Calu3 (cell line): ENCODE data around the gene ZMYM1. TPM values are rescaled to one million over a fixed set of nuclear protein-coding genes. Genes with fewer than 3 reads are reported as not detected.

Experiments
- BruUV-seq: library from RNA; stranded (reverse); fragments of 400-500 nt; replicated peaks from 2 replicates; lab custom pipeline; 2021; lab: Mats Ljungman, UMichigan
- CTCF ChIA-PET: fragments of 300-600 bp; sonication (Branson Sonifier 250); formaldehyde crosslinking; loops from one replicate; lab custom pipeline; 2022; ENCODE audit warnings: antibody characterized with exemption; lab: Charles Lee
- DNase-seq: peaks from one replicate; pipeline ENCODE4 v3.0.0; 2022
- H3K27ac Mint-ChIP-seq: one replicate; pipeline ENCODE4 v1.8.0; 2022; ENCODE audit warnings: mixed read lengths; ENCODE audit not compliant: unreplicated experiment
- H3K27me3 Mint-ChIP-seq: one replicate; pipeline ENCODE4 v1.8.0; 2022; ENCODE audit warnings: mixed read lengths; ENCODE audit not compliant: unreplicated experiment
- H3K36me3 Mint-ChIP-seq: one replicate; pipeline ENCODE4 v1.8.0; 2022; ENCODE audit warnings: mild to moderate bottlenecking, moderate library complexity, mixed read lengths; ENCODE audit not compliant: insufficient read depth, unreplicated experiment
- H3K4me1 Mint-ChIP-seq: one replicate; pipeline ENCODE4 v1.8.0; 2022; ENCODE audit warnings: mild to moderate bottlenecking, low read depth, mixed read lengths; ENCODE audit not compliant: unreplicated experiment
- H3K4me3 Mint-ChIP-seq: one replicate; pipeline ENCODE4 v1.8.0; 2022; ENCODE audit warnings: mild to moderate bottlenecking, low read depth, moderate library complexity, mixed read lengths; ENCODE audit not compliant: unreplicated experiment
- H3K9me3 Mint-ChIP-seq: one replicate; pipeline ENCODE4 v1.8.0; 2022; ENCODE audit warnings: low read depth, mixed read lengths; ENCODE audit not compliant: unreplicated experiment
- intact Hi-C: fragments of 100-400 bp; cut with micrococcal nuclease; formaldehyde crosslinking; loops from one replicate; pipeline ENCODE4 v1.10.0; 2022; ENCODE audit not compliant: unreplicated experiment
- total RNA-seq: library from RNA; stranded (reverse); gene quantifications from 2 replicates; pipeline ENCODE4 v1.2.3, GENCODE V29; 2022
- TF ChIP-seq, protein P1 (sequence below): fragments of 200-600 bp; IDR thresholded peaks from one replicate; pipeline ENCODE4 v1.8.0; 2022; ENCODE audit warnings: antibody characterized with exemption; ENCODE audit not compliant: unreplicated experiment

Gene ZMYM1
- total RNA-seq, 1 experiment from 2014 or later: 40.2 TPM

DNA sequence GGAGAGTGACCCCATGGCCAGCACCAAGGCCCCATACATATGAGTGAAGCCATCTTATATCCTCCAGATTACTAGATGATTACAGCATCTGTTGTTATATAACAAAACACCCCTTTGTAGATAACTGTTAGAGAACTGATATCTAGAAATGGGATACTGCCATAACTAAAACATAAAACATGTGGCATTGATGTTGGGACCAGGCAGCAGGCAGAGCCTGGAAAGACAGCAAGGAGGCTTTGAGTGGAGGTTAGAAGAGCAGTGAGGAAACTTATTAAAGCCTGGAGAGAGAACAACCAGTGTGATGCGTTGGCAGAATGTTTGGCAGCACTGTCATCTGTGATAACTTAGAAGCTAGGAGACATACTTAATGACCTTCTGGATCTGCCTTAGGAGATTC is 42.0 kb upstream of the ZMYM1 start:
- H3K9me3 Mint-ChIP-seq: no peaks in the 10 kb centered on the region
- no peak for DNase-seq

GRCh38 chr1:35038723-35039122 is 40.5 kb upstream of the ZMYM1 start:
- TF ChIP-seq, protein P1, sequence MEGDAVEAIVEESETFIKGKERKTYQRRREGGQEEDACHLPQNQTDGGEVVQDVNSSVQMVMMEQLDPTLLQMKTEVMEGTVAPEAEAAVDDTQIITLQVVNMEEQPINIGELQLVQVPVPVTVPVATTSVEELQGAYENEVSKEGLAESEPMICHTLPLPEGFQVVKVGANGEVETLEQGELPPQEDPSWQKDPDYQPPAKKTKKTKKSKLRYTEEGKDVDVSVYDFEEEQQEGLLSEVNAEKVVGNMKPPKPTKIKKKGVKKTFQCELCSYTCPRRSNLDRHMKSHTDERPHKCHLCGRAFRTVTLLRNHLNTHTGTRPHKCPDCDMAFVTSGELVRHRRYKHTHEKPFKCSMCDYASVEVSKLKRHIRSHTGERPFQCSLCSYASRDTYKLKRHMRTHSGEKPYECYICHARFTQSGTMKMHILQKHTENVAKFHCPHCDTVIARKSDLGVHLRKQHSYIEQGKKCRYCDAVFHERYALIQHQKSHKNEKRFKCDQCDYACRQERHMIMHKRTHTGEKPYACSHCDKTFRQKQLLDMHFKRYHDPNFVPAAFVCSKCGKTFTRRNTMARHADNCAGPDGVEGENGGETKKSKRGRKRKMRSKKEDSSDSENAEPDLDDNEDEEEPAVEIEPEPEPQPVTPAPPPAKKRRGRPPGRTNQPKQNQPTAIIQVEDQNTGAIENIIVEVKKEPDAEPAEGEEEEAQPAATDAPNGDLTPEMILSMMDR: no peak
- H3K9me3 Mint-ChIP-seq: no peaks in the 10 kb centered on the region
- H3K27ac Mint-ChIP-seq: no peak overlapping the region
- no peaks in the 10 kb centered on the region for H3K4me1 Mint-ChIP-seq
- intact Hi-C loops: no loop called here
- H3K4me3 Mint-ChIP-seq: no peak overlapping the region
- BruUV-seq: no TSS peak
- no peaks in the 10 kb centered on the region for H3K27me3 Mint-ChIP-seq
- DNase-seq: no peak
- CTCF ChIA-PET: interaction anchor here (0.6 kb wide), 1 partner anchor 42 kb away, joined by 3 read pairs; no protein-coding TSS in a partner anchor
- H3K36me3 Mint-ChIP-seq: no peaks in the 10 kb centered on the region

More for the DNA sequence above, 42.0 kb upstream of the ZMYM1 start:
- CTCF ChIA-PET: interaction anchor here (0.6 kb wide), 1 partner anchor 202 kb away, joined by 3 read pairs; no protein-coding TSS in a partner anchor
- Mint-ChIP-seq H3K4me1 (no peaks in the 10 kb centered on the region), H3K27me3 (no peaks in the 10 kb centered on the region), H3K27ac (no peak overlapping the region), H3K4me3 (no peak overlapping the region), H3K36me3 (peaks cover 1% of the 10 kb centered on the region)
- BruUV-seq: no TSS peak
- intact Hi-C loops: no loop called here
- TF ChIP-seq, protein P1: no peak

DNA sequence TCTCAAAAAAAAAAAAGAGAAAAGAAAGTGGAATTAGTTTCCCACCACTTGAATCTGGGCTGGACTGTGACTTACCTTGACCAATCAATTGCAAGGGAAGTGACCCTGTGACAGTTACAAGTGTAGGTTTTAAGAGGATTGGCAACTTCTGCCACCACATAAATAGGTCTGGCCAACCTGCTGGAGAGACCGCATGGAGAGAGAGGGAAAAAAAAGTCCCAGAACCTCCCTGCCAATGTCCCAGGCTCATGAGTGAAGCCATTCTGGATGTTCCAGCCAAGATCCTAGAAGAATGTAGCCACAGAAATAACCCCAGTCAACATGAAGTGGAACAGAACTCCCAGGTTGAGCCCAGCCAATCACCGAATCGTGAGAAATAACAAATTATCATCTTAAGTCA is 35.7 kb upstream of the ZMYM1 start:
- Mint-ChIP-seq H3K4me3 (no peak overlapping the region), H3K27me3 (no peaks in the 10 kb centered on the region), H3K4me1 (peaks cover 10% of the 10 kb centered on the region), H3K36me3 (no peaks in the 10 kb centered on the region), H3K27ac (no peak overlapping the region), H3K9me3 (no peaks in the 10 kb centered on the region)
- no TSS peak for BruUV-seq
- intact Hi-C loops: no loop called here
- CTCF ChIA-PET: no interaction called here
- no peak for DNase-seq
- TF ChIP-seq, protein P1: no peak

DNA sequence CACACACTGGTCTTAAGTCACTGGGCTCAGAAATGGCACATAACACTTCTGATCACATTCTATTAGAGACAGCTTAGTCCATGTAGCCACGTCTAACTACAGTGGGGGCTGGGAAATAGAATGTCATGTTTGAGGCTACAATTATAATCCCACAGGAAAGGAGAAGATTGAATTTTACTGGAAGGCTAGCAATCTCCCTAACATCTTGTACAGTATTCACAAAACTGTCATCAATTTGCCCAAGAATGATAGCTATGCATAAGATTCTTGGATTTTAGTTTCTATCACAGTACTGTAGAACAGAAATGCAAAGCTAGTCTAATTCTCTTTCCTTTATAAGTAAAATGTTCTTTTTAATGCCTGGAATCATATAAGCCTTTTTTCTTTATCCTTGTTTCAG is 34.8 kb upstream of the ZMYM1 start:
- no peaks in the 10 kb centered on the region for H3K27me3 Mint-ChIP-seq
- TF ChIP-seq, protein P1: no peak
- H3K9me3 Mint-ChIP-seq: no peaks in the 10 kb centered on the region
- H3K36me3 Mint-ChIP-seq: no peaks in the 10 kb centered on the region
- intact Hi-C loops: no loop called here
- no peak overlapping the region for H3K4me3 Mint-ChIP-seq
- no peak for DNase-seq
- no peak overlapping the region for H3K27ac Mint-ChIP-seq
- H3K4me1 Mint-ChIP-seq: peaks cover 10% of the 10 kb centered on the region
- CTCF ChIA-PET: interaction anchor here (0.6 kb wide), 2 partner anchors 762 to 1664 kb away, joined by 3 read pairs; no protein-coding TSS in a partner anchor
- BruUV-seq: no TSS peak
